ENCODE data around the gene MCU.
A peak's percentile ranks its signal among the peaks of the same experiment; 100 is the strongest.
"Not testable (repeated sequence)": the region's sequence is repeated elsewhere in the genome, so short reads cannot be mapped to it uniquely, and the experiment has no call there.

The MCU gene

GRCh38 chr10:72731916-72732419 lies 40.0 kb downstream of the MCU start:
- no peak for DNase-seq

- no peak for DNase-seq
Measured at GRCh38 chr10:72732521-72732920, 40.6 kb downstream of the MCU start.

- no peak for DNase-seq
Measured at GRCh38 chr10:72733989-72734388, 42.0 kb downstream of the MCU start.

GRCh38 chr10:72735288-72735936 lies 43.5 kb downstream of the MCU start:
- no peak for DNase-seq

GRCh38 chr10:72736176-72736827 lies 44.4 kb downstream of the MCU start:
- peak; percentile 40 to 60 for DNase-seq

GRCh38 chr10:72736828-72737220 lies 44.9 kb downstream of the MCU start:
- DNase-seq = no peak

- DNase-seq = not testable (repeated sequence)
Measured at GRCh38 chr10:72737357-72737756, 45.4 kb downstream of the MCU start.

- DNase-seq = no peak
Measured at GRCh38 chr10:72738486-72738885, 46.5 kb downstream of the MCU start.

GRCh38 chr10:72740528-72740927 lies 48.6 kb downstream of the MCU start:
- peak in 1 of 2 experiments; percentile 14 for DNase-seq

- DNase-seq = no peak
Measured at GRCh38 chr10:72742092-72742491, 50.1 kb downstream of the MCU start.

GRCh38 chr10:72742797-72743196 lies 50.9 kb downstream of the MCU start:
- DNase-seq = no peak

GRCh38 chr10:72744566-72744965 lies 52.6 kb downstream of the MCU start:
- no peak for DNase-seq

- no peak for DNase-seq
Measured at GRCh38 chr10:72746426-72747363, 54.8 kb downstream of the MCU start.

- no peak for DNase-seq
Measured at GRCh38 chr10:72747521-72747920, 55.6 kb downstream of the MCU start.

GRCh38 chr10:72753760-72754231 lies 61.9 kb downstream of the MCU start:
- DNase-seq = no peak

GRCh38 chr10:72754275-72755032 lies 62.5 kb downstream of the MCU start:
- no peak for DNase-seq

- DNase-seq = no peak
Measured at GRCh38 chr10:72756674-72757385, 64.9 kb downstream of the MCU start.

- DNase-seq = no peak
Measured at GRCh38 chr10:72757732-72758131, 65.8 kb downstream of the MCU start.

GRCh38 chr10:72758930-72759329 lies 67.0 kb downstream of the MCU start:
- not testable (repeated sequence) for DNase-seq

GRCh38 chr10:72759584-72759983 lies 67.6 kb downstream of the MCU start:
- DNase-seq = no peak

- no peak for DNase-seq
Measured at GRCh38 chr10:72761498-72761897, 69.6 kb downstream of the MCU start.

- no peak for DNase-seq
Measured at GRCh38 chr10:72762042-72762441, 70.1 kb downstream of the MCU start.
